AG08395 (cell line): ENCODE results near the gene MT1M.

Experiments used
- DNase-seq: peaks from one replicate; pipeline ENCODE4 v3.0.0; 2012; ENCODE audit warnings: mixed read lengths, low spot score

Gene MT1M

DNA sequence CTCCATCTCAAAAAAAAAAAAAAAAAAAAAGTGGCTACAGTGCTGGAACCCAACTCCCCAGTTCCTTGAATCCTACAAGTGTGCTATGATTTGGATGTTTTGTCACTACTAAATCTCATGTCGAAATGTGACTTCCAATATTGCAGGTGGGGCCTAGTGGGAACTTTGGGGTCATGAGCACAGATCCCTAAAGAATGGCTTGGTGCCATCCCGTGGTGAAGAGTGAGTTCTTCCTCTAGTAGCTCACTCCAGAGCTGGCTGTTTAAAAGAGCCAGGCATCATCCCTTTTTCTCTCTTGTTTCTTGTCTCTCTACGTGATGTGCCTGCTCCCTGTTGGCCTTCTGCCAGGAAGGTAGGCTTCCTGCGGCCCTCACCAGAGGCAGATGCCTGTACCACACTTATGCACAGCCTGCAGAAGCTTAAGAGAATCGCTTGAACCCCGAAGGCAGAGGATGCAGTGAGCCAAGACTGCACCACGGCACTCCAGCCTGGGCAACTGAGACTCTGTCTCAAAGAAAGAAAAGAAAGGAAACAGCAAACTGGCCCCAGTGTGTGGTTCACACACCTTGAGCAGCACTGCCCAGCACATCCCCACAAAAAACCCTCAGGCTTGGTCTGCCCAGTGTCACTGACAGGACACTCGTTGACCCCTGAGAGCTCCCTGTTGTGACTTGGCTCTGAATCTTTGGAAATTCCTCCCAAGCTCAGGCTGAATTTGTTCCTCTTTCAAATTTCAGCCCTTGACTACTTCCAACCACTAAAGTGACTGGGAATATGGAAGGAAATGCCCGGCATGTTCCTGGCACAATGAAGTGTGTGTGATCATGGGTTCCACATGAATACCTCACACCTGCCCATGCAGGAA, 3.7 kb upstream of the MT1M start:
- no peak for DNase-seq

DNA sequence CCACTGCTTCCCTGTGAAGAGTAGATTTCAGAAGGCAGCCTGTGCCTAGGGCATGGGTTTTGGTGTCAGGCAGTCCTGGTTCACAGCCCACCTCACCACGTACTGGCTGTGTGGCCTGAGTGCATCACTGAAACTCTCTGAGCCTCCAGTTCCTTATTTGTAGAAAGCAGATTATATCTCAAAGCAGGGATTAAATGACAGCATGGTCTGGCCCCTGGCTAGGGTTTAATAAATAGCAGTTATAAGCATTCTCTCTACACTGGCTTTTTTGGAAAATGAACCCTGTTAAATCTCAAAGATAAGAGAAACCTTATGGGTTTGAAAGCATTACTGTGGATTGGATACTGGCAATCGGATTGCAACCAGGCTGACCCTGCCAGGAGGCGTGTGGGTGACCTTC, 2.9 kb upstream of the MT1M start:
- DNase-seq: no peak

DNA sequence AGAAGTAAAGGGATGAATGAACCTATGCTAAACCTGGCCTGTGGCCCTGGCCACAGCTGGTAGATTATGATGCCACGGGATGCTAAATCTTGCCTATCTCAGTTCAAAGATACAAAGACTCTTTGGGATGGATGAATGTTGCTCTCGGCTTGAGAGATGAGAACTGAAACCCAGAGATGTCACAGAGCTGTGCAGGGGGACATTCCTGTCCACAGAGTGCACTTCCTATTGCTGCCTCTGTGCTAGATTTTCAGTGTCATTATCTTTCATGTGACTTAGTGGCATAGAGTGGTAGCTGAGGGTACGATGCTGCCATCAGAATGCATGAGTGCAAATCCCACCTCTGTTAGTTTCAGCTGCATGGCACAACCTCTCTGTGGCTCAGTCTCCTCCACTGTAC, 2.3 kb upstream of the MT1M start:
- DNase-seq: no peak

DNA sequence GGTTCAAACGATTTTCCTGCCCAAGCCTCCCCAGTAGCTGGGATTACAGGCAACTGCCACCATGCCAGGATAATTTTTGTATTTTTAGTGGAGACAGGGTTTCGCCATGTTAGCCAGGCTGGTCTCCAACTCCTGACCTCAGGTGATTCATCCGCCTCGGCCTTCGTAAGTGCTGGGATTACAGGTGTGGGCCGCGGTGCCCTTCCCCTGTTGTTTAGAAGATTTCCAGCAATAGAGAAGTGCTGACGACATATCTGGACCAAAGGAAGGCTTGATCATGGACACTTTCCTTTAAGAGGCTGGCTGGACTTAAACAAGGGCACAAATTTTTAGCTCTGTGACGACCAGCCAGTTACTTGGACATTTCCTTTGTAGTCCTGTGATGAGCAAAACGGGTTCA, 1.3 kb upstream of the MT1M start:
- no peak for DNase-seq

DNA sequence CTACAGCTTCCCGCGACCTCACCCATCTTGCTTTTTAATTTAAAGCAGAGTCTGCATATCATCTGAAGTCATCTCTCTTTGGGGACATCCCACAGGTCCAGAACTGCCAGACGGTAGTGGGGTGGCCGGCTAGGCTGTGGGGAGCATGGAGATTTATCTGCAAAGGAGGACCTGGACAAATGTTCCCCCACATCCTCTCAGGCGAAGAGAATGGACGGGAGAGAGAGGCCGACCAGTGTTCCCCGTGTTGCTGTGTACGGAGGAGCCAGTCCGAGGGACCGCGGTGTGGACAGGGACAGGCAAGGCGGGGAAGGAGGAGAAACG, 665 bp upstream of the MT1M start:
- no peak for DNase-seq

DNA sequence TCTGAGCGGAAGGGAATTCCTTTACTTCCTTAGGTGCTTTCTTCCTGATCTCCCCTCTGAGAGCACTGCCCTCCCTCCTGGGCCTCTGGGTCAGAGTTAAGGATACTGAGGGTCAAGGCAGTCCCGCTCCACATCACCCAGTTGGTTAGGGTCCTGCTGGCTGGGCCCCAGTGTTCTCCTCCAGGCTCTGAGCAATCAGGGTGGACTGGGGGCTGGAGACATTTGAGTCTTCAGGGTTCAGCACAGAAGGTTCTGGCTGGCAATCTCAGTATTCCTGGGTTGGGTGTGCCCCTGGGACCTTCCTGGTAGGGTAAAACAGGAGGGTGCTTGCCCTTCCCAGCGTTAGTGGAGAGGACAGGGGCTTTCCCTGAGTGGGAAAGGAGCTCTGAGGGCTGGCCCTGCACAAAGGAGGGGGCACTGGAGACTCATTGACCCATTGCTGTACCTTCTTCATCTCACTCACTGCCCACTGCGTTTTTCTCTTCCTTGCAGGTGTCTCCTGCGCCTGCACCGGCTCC, 448 bp downstream of the MT1M start:
- no peak for DNase-seq

DNA sequence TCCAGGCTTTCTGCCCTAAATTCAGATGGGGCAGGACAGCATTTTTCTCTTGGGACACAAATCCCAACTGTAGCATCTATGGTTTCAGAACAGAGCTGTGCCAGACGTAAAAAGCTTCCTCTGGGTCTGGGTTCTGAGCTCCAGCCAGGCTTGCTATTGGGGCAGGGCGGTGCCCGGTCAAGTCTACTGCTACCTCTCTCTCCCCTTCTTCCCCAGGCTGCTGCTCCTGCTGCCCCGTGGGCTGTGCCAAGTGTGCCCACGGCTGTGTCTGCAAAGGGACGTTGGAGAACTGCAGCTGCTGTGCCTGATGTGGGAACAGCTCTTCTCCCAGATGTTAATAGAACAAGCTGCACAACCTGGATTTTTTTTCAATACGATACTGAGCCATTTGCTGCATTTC, 1.1 kb downstream of the MT1M start:
- DNase-seq: no peak

DNA sequence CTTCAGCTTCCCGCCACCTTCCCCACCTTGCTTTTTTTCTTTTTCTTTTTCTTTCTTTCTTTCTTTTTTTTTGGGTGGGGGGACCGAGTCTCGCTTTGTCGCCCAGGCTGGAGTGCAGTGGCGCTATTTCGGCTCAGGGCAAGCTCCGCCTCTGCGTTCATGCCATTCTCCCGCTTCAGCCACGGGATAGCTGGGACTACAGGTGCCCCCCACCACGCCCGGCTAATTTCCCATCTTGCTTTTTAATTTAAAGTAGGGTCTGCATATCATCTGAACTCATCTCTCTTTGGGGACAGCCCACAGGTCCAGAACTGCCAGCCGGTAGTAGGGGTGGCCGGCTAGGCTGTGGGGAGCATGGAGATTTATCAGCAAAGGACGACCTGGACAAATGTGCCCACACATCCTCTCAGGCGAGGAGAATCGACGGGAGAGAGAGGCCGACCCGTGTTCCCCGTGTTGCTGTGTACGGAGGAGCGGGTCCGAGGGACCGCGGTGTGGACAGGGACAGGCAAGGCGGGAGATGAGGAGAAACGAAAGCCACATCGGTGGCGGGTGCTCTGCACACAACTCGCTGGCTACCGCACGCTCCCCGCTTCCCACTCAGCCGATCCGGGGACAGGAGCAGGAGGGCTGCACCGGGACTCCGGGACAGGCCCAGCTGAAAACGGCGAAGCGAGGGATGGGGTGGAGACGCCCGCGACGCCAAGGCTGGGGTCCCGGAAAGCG, 2.4 kb downstream of the MT1M start:
- no peak for DNase-seq

DNA sequence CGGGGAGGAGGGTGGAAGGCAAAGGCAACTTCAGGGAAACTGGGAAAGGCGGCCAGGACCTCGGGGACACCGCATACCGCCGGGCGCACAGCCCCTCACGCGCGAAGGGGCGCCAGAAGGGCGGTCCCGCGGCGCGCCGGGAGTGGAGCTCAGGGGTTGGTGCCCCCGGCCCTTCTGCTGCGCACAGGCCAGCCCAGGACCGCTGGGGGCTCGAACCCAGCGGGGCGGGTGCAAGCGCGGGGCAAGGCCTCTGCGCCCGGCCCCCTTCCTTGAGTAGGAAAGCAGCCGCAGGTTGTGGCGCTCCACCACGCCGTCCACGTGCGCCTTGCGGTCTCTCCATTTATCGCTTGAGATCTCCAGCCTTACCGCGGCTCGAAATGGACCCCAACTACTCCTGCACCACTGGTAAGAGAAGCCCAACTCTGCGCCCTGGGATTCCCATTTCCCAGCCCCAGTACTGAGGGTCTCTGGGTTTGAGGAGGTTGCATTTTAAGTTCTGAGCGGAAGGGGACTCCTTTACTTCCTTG, 3.0 kb downstream of the MT1M start:
- DNase-seq: no peak

DNA sequence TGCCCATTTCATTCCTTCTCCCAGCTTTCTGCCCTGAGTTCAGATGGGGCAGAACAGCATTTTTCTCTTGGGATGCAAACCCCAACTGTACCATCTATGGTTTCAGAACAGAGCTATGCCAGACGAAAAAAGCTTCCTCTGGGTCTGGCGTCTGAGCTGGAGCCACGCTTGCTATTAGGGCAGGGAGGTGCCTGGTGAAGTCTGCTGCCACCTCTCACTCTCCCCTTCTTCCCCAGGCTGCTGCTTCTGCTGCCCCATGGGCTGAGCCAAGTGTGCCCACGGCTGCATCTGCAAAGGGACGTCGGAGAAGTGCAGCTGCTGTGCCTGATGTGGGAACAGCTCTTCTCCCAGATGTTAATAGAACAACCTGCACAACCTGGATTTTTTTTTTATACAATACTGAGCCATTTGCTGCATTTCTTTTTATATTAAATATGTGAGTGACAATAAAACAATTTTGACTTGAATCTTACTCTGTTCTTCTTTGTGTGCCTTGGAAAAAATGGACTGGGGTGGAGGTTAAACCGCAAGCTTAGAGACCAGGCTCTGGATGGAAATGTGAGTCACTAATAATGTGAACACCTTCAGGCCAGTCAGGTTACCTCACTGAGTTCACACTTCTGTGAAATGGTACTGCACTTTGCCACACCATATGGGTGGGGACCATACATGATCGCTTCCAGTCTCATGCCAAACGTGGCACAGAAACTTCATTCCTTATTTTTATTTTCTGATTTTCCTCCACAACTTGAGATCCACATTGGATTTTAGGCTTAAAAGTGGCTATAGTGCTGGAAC, 4.4 kb downstream of the MT1M start:
- DNase-seq: no peak

DNA sequence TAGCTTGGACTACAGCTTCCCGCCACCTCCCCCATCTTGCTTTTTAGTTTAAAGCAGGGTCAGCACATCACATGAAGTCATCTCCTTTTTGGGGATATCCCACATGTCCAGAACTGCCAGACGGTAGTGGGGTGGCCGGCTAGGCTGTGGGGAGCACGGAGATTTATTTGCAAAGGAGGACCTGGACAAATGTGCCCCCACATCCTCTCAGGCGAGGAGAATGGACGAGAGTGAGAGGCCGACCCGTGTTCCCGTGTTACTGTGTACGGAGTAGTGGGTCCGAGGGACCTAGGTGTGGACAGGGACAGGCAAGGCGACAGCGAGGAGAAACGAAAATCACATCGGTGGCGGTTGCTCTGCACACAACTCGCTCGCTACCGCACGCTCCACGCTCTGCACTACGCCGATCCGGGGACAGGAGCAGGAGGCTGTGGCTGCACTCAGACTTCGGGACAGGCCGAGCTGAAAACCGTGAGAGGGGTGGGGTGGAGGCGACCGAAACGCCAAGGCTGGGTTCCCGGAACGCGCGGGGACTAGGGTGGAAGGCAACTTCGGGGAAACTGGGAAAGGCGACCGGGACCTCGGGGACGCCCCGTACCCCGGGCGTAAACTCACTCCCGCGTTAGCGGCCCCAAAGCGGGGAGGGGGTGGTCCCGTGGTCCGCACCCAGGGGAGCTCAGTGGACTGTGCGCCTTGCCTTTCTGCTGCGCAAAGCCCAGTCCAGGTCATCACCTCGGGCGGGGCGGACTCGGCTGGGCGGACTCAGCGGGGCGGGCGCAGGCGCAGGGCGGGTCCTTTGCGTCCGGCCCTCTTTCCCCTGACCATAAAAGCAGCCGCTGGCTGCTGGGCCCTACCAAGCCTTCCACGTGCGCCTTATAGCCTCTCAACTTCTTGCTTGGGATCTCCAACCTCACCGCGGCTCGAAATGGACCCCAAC, 5.6 kb downstream of the MT1M start, which contains the start of gene MT1A:
Gene MT1A, plus strand, starts transcription at position 853 of the 937 bp plus-strand sequence. Its CDS starts 73 bp downstream, at position 926.
- DNase-seq: peak; percentile 79

DNA sequence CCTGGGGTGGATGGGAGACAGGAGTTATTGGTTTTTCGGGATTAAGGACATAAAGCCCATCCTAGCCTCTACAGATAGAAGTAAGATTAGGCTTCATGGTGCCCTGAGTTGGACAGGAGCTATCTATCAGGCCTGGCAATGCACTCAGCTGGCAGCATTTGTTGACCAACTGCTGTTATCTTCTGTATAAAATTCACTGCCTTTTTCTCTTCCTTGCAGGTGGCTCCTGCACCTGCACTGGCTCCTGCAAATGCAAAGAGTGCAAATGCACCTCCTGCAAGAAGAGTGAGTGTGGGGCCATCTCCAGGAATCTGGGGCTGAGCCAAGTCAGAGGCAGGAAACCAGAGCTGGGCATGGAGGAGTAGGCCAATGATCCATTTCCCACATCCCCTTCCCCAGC, 6.6 kb downstream of the MT1M start:
- no peak for DNase-seq

DNA sequence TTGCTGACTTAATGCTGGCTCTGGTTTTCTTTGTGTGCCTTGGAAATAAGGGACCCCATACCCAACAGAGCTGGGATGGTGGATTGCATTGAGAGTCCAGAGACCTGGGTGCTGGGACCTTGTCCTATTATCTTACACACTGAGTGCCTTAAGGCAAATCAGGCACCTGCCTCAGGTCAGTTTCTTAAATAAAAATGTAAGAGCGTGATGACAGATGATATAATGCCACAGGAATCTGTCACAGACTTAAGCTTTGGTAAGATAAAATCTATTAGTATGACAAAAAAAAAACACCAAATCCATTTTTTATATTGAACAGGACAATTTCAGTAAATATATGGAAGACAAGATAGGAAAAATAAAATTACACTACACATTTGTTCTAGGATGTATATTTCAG, 7.6 kb downstream of the MT1M start:
- DNase-seq: no peak

DNA sequence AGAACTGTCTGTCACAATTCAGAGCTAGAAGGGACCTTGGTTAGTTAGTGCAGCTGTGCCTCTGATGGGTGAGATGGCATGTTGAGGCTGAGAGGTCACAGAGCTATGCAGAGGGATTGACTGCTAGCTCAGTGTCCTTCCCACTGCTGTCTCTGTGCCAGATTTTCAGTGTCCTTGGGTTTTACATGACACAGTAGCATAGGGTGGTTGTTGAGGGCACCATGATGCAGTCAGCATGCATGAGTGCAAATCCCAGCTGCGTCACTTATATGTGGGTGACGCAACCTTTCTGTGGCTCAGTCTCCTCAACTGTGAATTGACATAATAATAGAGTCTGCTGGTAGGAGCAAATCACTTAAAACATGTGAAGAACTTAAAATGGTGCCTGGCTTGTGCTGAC, 8.7 kb downstream of the MT1M start:
- DNase-seq: no peak

DNA sequence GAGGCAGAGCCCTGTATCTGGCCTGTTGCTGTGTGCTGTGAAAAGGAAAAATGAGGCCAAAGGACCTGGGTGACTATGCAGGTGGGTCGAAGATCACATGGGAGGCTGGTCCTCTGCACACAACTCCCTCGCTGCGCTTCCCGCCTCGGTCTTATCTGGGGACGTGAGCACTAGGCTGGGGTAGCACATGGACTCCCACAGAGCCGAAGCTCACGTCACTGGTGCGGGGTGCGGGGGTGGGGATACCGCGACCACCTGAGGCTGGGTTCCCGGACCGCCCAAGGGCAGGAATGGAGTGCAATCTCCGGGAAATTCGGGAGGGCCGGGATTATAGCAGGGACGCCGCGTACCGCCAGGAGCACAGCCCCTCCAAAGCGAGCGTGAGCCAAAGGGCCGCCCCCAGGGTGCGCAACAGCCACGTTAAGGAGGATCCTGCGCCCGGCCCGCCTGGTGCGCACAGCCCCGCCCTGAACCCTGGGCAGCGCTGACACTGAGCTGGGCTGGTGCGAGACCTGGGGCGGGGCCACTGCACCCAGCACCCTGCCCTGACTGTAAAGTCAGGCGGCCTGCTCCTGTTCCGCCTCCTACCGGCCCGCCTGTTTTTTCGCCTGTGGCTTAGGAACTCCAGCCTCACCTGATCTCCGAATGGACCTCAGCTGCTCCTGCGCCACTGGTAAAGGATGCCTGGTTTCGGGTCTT, 10.8 kb downstream of the MT1M start:
- peak; percentile 56 for DNase-seq

DNA sequence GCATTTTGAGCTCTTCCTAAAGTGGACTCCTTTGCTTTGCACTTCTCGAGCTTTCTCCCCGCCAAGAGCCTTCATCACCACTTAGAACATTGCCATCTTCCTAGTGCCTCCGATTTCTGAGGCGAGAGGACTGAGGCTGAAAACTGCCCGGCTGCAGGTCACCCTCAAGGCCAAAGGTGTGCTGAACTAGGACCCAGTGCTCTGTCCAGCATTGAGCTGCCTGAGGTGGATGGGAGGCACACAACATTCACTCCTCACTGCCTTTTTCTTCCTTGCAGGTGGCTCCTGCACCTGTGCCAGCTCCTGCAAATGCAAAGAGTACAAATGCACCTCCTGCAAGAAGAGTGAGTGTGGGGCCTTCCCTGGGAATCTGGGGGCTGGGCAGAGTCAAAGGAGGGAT, 11.4 kb downstream of the MT1M start:
- DNase-seq: no peak

DNA sequence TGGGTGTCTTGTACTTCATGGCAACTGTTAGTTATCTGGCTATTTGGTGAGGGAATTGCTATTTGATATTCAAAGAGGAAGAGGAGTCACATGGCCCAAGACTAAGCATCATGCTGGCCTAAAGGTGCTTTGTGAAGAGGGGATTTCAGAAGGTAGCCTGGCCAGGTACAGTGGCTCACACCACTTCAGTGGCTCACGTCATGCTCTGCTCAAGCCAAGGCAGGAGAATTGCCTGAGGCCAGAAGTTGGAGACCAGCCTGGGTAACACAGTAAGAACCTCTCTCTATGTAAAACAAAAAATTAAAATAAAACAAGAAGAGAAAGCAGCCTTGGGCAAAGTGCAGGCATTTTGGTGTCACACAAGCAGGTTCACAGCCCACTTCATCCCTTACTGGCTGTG, 12.9 kb downstream of the MT1M start:
- DNase-seq: no peak

DNA sequence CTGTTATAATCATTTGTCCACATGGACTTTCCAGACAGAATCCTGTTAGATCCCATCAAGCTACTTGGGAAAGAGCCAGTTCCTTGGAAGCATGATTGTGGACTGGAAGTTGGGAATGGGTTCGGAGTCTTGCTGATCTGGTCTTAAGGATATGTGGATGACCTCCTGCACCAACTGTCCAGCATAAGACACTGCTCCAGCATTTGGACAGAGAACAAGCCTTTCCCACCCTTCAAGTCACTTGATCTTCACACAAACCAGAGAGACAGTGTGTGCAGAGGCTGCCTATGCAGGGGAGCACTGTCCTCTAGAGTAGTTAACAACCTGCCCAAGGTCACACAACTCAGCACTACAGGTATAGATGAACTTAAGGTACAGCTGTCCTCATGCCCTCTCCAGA, 13.4 kb downstream of the MT1M start:
- no peak for DNase-seq

DNA sequence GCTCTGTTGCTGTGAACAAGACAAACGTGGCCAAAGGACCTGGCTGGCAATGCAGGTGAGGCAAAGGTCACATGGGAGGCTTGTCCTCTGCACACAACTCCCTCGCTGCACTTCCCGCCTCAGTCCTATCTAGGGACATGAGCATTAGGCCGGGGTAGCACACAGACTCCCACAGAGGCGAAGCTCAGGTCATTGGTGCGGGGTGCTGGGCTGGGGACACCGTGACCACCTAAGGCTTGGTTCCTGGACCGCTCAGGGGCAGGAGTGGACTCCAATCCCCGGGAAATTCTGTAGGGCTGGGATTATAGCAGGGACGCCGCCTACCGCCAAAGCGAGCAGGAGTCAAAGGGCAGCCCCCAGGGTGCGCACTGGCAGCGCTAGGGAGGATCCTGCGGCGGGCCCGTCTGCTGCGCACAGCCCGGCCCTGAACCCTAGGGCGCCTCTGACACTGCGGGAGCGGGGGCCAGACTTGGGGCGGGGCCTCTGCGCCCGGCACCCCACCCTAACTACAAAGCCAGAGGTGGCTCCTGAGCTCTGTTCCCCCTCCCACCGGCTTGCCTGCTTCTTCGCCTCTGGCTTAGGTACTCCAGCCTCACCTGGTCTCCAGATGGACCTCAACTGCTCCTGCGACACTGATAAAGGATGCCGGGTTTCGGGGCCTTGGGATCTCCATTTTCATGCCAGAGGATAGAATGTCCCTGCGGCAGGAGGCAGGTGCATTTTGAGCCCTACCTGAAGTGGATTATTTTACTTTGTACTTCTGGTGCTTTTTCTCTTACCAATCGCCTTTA, 15.4 kb downstream of the MT1M start:
- no peak for DNase-seq

DNA sequence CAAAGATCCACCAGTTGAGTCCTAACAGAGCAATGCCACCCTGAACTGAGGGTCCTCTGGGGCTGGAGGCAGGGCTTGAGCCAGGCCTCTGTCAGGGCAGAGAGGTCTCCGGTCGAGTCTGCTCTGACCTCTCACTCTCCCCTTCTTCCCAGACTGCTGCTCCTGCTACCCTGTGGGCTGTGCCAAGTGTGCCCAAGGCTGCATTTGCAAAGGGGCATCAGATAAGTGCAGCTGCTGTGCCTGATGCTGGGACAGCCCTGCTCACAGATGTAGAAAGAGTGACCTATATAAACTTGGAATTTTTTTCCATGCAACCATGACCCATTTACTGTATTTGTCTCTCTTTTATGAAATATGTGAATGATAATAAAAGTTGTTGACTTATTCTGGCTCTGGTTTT, 16.8 kb downstream of the MT1M start:
- no peak for DNase-seq
